ENCODE results near the gene OR6B1. TPM values are rescaled to one million over a fixed set of nuclear protein-coding genes. Genes with fewer than 3 reads are reported as not detected.

The OR6B1 gene
- total and polyA plus RNA-seq, 8 donors, result 0.03 to 0.06 TPM; not detected in 6

- no peaks in the 10 kb centered on the region for H3K27me3 ChIP-seq
- no peaks in the 10 kb centered on the region for H3K4me1 ChIP-seq
- ATAC-seq, result no peak
- H3K36me3 ChIP-seq, result no peaks in the 10 kb centered on the region
- H3K27ac ChIP-seq, result no peak overlapping the region
- TF ChIP-seq, protein P1, sequence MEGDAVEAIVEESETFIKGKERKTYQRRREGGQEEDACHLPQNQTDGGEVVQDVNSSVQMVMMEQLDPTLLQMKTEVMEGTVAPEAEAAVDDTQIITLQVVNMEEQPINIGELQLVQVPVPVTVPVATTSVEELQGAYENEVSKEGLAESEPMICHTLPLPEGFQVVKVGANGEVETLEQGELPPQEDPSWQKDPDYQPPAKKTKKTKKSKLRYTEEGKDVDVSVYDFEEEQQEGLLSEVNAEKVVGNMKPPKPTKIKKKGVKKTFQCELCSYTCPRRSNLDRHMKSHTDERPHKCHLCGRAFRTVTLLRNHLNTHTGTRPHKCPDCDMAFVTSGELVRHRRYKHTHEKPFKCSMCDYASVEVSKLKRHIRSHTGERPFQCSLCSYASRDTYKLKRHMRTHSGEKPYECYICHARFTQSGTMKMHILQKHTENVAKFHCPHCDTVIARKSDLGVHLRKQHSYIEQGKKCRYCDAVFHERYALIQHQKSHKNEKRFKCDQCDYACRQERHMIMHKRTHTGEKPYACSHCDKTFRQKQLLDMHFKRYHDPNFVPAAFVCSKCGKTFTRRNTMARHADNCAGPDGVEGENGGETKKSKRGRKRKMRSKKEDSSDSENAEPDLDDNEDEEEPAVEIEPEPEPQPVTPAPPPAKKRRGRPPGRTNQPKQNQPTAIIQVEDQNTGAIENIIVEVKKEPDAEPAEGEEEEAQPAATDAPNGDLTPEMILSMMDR (IDR thresholded peaks at IDR 0.05), result no peak
- no peak overlapping the region for H3K4me3 ChIP-seq
- intact Hi-C loops (cut with DNase I), result no loop called here
- no peaks in the 10 kb centered on the region for H3K9me3 ChIP-seq
- DNase-seq, result no peak
Observed at GRCh38 chr7:144057954-144058353, 57.8 kb downstream of the OR6B1 start.

Other genes with a start within 250 kb of the OR6B1 start
- gene CTAGE6, start 242.6 kb upstream of the OR6B1 start, total RNA-seq, result under 1 TPM; 0.79 to 0.97 TPM
- under 1 TPM in 3 of 6 donors, not detected in 3; 0.10 to 0.27 (median 0.23) TPM for gene CTAGE6, start 242.6 kb upstream of the OR6B1 start, polyA plus RNA-seq (ENCODE audit: insufficient read length in 6 of 6)
- 10 to 100 TPM; 39.4 to 49.3 TPM for gene TCAF1, start 98.1 kb upstream of the OR6B1 start, total RNA-seq
- 100 to 1,000 TPM in 5 of 6 donors, 10 to 100 TPM in 1; 99.0 to 135 (median 104) TPM for gene TCAF1, start 98.1 kb upstream of the OR6B1 start, polyA plus RNA-seq (ENCODE audit: insufficient read length in 6 of 6)
- not detected for gene OR2F2, start 65.1 kb upstream of the OR6B1 start, total RNA-seq
- gene OR2F2, start 65.1 kb upstream of the OR6B1 start, polyA plus RNA-seq (ENCODE audit: insufficient read length in 6 of 6), result not detected
- not detected for gene OR2F1, start 45.5 kb upstream of the OR6B1 start, total RNA-seq
- under 1 TPM in 4 of 6 donors, not detected in 2; 0.06 to 0.65 (median 0.30) TPM for gene OR2F1, start 45.5 kb upstream of the OR6B1 start, polyA plus RNA-seq (ENCODE audit: insufficient read length in 6 of 6)
- gene OR2A5, start 48.6 kb downstream of the OR6B1 start, total RNA-seq, result not detected
- under 1 TPM; 0.06 to 0.28 (median 0.15) TPM for gene OR2A5, start 48.6 kb downstream of the OR6B1 start, polyA plus RNA-seq (ENCODE audit: insufficient read length in 6 of 6)
- not detected for gene OR2A25, start 69.5 kb downstream of the OR6B1 start, total RNA-seq
- under 1 TPM in 3 of 6 donors, not detected in 3; 0.08 to 0.17 (median 0.09) TPM for gene OR2A25, start 69.5 kb downstream of the OR6B1 start, polyA plus RNA-seq (ENCODE audit: insufficient read length in 6 of 6)
- not detected for gene OR2A12, start 86.0 kb downstream of the OR6B1 start, total RNA-seq
- gene OR2A12, start 86.0 kb downstream of the OR6B1 start, polyA plus RNA-seq (ENCODE audit: insufficient read length in 6 of 6), result under 1 TPM; 0.07 to 0.15 (median 0.09) TPM
- not detected for gene OR2A2, start 109.3 kb downstream of the OR6B1 start, total RNA-seq
- gene OR2A2, start 109.3 kb downstream of the OR6B1 start, polyA plus RNA-seq (ENCODE audit: insufficient read length in 6 of 6), result not detected
- not detected for gene OR2A14, start 122.9 kb downstream of the OR6B1 start, total RNA-seq
- under 1 TPM in 4 of 6 donors, not detected in 2; 0.14 to 0.20 (median 0.15) TPM for gene OR2A14, start 122.9 kb downstream of the OR6B1 start, polyA plus RNA-seq (ENCODE audit: insufficient read length in 6 of 6)
- gene CTAGE4, start 183.1 kb downstream of the OR6B1 start, total RNA-seq, result 1 to 10 TPM; 5.0 to 5.3 TPM
- 10 to 100 TPM in 3 of 6 donors, 1 to 10 TPM in 3; 1.7 to 19.5 (median 7.9) TPM for gene CTAGE4, start 183.1 kb downstream of the OR6B1 start, polyA plus RNA-seq (ENCODE audit: insufficient read length in 6 of 6)
- gene ARHGEF35, start 195.5 kb downstream of the OR6B1 start, total RNA-seq, result 1 to 10 TPM; 1.0 to 8.6 TPM
- gene ARHGEF35, start 195.5 kb downstream of the OR6B1 start, polyA plus RNA-seq (ENCODE audit: insufficient read length in 6 of 6), result 10 to 100 TPM; 13.0 to 18.1 (median 15.2) TPM
- not detected for gene OR2A42, start 239.3 kb downstream of the OR6B1 start, total RNA-seq
- gene OR2A42, start 239.3 kb downstream of the OR6B1 start, polyA plus RNA-seq (ENCODE audit: insufficient read length in 6 of 6), result 1 to 10 TPM; 1.1 to 5.6 (median 3.2) TPM